K562 treated with DMSO at 1 percent for 24 hours (cell line): Measurements from ENCODE around the gene CD3D. TPM values are rescaled to one million over a fixed set of nuclear protein-coding genes. Genes with fewer than 3 reads are reported as not detected.

Experiments used
- total RNA-seq: library from RNA; unstranded; fragments of 300-600 nt; gene quantifications from 2 replicates; pipeline ENCODE4 v1.2.3, GENCODE V29; 2022; ENCODE audit warnings: low read depth; ENCODE audit not compliant: insufficient read depth

Gene CD3D
- 14.2 and 19.0 TPM in 2 replicates for total RNA-seq

DNA sequence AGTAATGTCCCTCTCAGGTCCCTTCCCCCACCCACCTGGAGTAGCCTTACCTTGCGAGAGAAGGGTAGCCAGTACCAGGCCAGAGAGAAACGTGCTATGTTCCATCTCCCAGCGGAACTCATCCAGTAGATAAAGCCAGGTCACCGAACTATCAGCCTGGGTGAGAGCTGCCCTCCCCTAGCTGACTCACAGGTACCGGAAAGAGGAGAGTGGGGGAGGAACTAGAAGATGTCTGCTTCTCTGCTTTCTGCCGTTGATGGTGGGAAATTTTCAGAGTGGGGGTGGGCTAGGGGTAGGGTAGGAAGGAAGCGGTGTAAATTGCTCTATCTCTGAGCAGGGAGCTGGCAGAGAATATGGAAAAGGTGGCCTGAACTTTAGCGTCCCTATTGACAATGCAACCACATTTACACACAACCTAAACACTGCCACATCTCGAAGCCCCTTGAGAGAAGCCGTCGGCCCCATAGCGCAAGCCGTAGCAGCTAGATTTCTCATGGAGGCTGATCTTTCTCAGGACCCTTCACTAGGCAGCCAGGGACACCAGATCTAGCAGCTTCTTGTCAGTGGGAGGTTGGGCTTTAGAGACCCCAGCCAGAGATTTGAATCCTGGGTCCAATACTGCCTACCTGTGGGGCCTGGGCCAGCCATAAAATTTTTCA, at the start of gene CD3D:
Gene CD3D (minus strand): TSS at position 203 of the 659 bp plus-strand sequence. CDS start 98 bp downstream, at position 105.

DNA sequence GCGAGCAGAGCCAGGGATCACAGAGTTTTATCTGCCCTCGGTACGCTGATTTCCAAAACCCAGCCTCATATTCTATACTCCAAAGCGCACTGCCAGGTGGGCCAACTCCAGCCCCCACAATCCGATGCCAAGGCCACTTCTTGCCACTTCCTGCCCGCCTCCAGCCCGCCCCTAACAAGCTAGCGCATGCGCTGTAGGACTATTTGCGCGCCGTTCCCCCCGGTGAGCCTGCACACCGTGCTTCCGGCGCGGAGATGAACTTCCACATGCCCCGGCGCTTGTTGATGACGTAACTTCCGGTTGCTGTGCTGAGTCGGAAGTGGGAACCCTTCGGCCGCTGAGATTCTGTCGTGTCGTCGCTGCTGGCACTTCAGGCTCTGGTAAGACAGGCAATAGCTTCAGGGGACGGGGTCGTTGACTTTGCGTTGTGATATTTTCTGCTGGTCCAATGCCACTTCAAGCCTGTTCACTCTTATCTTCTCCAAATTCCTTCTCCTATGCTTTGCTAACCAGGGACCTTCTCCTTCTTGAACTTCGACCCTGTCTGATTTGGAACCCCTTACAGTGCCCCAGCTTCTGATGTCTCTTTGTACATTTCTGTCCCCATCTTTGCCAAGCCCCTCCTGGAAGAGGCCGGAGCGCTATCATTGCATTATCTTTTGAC, 16.9 kb upstream of the CD3D start, which contains the start of gene UBE4A:
Gene UBE4A (plus strand): TSS at position 306 of the 664 bp plus-strand sequence. CDS start 5,481 bp downstream, outside the sequence.

GRCh38 chr11:118343981-118344515, 1.5 kb upstream of the CD3D start, which contains the start of gene CD3G:
TSS of gene CD3G (plus strand) at chr11:118344344. CDS start at chr11:118344424, 80 bp downstream.

DNA sequence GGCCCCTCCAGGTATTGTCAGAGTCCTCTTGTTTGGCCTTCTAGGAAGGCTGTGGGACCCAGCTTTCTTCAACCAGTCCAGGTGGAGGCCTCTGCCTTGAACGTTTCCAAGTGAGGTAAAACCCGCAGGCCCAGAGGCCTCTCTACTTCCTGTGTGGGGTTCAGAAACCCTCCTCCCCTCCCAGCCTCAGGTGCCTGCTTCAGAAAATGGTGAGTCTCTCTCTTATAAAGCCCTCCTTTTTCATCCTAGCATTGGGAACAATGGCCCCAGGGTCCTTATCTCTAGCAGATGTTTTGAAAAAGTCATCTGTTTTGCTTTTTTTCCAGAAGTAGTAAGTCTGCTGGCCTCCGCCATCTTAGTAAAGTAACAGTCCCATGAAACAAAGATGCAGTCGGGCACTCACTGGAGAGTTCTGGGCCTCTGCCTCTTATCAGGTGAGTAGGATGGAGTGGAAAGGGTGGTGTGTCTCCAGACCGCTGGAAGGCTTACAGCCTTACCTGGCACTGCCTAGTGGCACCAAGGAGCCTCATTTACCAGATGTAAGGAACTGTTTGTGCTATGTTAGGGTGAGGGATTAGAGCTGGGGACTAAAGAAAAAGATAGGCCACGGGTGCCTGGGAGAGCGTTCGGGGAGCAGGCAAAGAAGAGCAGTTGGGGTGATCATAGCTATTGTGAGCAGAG, 37.8 kb downstream of the CD3D start, which contains the start of gene CD3E:
Gene CD3E (plus strand): TSS at position 163 of the 681 bp plus-strand sequence. CDS start 223 bp downstream, at position 386.

Other genes with a start within 250 kb of the CD3D start
- gene SCN4B, start 189.9 kb downstream of the CD3D start, total RNA-seq = 0.06 TPM in 1 of 2 replicates, not detected in the other
- gene SCN2B, start 166.1 kb downstream of the CD3D start, total RNA-seq = not detected in 2 replicates
- 0.39 and 1.3 TPM in 2 replicates for gene JAML, start 117.7 kb downstream of the CD3D start, total RNA-seq
- gene MPZL3, start 90.3 kb downstream of the CD3D start, total RNA-seq = 2.7 and 4.1 TPM in 2 replicates
- 0.53 and 0.58 TPM in 2 replicates for gene MPZL2, start 78.4 kb downstream of the CD3D start, total RNA-seq
- 0.80 and 2.2 TPM in 2 replicates for gene CD3E, start 38.0 kb downstream of the CD3D start, total RNA-seq
- 0.19 and 0.28 TPM in 2 replicates for gene CD3G, start 1.6 kb upstream of the CD3D start, total RNA-seq
- gene UBE4A, start 16.9 kb upstream of the CD3D start, total RNA-seq = 16.9 and 18.6 TPM in 2 replicates
- 149 and 155 TPM in 2 replicates for gene ATP5MG, start 58.9 kb upstream of the CD3D start, total RNA-seq
- gene KMT2A, start 93.8 kb upstream of the CD3D start, total RNA-seq = 17.9 and 18.5 TPM in 2 replicates
- gene TTC36, start 184.8 kb upstream of the CD3D start, total RNA-seq = 3.9 and 5.3 TPM in 2 replicates
- 11.7 and 17.1 TPM in 2 replicates for gene TMEM25, start 188.5 kb upstream of the CD3D start, total RNA-seq
- 20.9 and 21.6 TPM in 2 replicates for gene IFT46, start 223.2 kb upstream of the CD3D start, total RNA-seq
- 98.4 and 105 TPM in 2 replicates for gene ARCN1, start 229.7 kb upstream of the CD3D start, total RNA-seq